Heart right ventricle (tissue), 16 donors: ENCODE data around the gene GDPD5. TPM values are rescaled to one million over a fixed set of nuclear protein-coding genes. Genes with fewer than 3 reads are reported as not detected.
A peak's percentile ranks its signal among the peaks of the same experiment; 100 is the strongest.

Experiments
- ATAC-seq, 8 donors: fragments of 200-7000 bp; cut with Tn5 transposase; one replicate each; pipeline ENCODE4 v1.9.1; 2020; ENCODE audit warnings: mild to moderate bottlenecking in 8 of 8, moderate library complexity in 8 of 8, moderate number of reproducible peaks in 1 of 8
- DNase-seq, 2 donors: peaks; one replicate each; pipeline ENCODE4 v3.0.0-alpha.2; 2020
- H3K27ac ChIP-seq, 10 donors: fragments of 200-600 bp; sonication (generic) in 2 of 10; one replicate each; pipeline versions ENCODE4 v1.5.0 to v1.8.0; 2020 to 2022; ENCODE audit warnings: mild to moderate bottlenecking in 3 of 10
- H3K27me3 ChIP-seq, 7 donors: fragments of 200-600 bp; one replicate each; pipeline ENCODE4 v1.8.0; 2021 to 2022; ENCODE audit warnings: mild to moderate bottlenecking in 2 of 7
- H3K36me3 ChIP-seq, 9 donors: fragments of 200-600 bp; sonication (generic) in 1 of 9; one replicate each; pipeline versions ENCODE4 v1.5.0 to v1.8.0; 2020 to 2022; ENCODE audit warnings: mild to moderate bottlenecking in 2 of 9
- H3K4me1 ChIP-seq, 9 donors: fragments of 200-600 bp; sonication (generic) in 1 of 9; one replicate each; pipeline versions ENCODE4 v1.5.0 to v1.8.0; 2020 to 2022; ENCODE audit warnings: mild to moderate bottlenecking in 4 of 9
- H3K4me3 ChIP-seq, 10 donors: fragments of 200-600 bp; sonication (generic) in 2 of 10; one replicate each; pipeline versions ENCODE4 v1.5.0 to v1.8.0; 2020 to 2022; ENCODE audit warnings: mild to moderate bottlenecking in 7 of 10, moderate library complexity in 2 of 10
- H3K9me3 ChIP-seq, 11 donors: fragments of 200-600 bp in 10 of 11; sonication (generic) in 2 of 11; one replicate each; pipeline versions ENCODE4 v1.5.0 to v1.8.0; 2013 to 2022; ENCODE audit warnings: mild to moderate bottlenecking in 2 of 11, control low read depth in 1 of 11, moderate library complexity in 1 of 11
- CTCF ChIP-seq, 9 donors: fragments of 200-600 bp; sonication (generic) in 2 of 9; IDR thresholded peaks; one replicate each; pipeline versions ENCODE4 v1.5.0 to v1.8.0; 2021 to 2022; ENCODE audit warnings: antibody characterized with exemption in 9 of 9, mild to moderate bottlenecking in 5 of 9, moderate library complexity in 1 of 9
- WGBS, 2 donors: extraction: QIAGEN DNeasy Blood & Tissue Kit; methylation state at CpG; one replicate each; pipeline ENCODE4 v1.1.7; 2013; ENCODE audit warnings: inconsistent platforms in 1 of 2; 5-methylcytosine and 5-hydroxymethylcytosine counted together
- intact Hi-C, 10 donors: fragments of 100-400 bp; cut with DNase I; formaldehyde crosslinking; loops; one replicate each; pipeline versions ENCODE4 v1.11.1 to v1.14.2; 2022
- polyA plus RNA-seq, 2 donors: library from polyadenylated mRNA; stranded (reverse); fragments of 200-250 nt; gene quantifications; one replicate each; pipeline ENCODE4 v1.2.3, GENCODE V29; 2013
- total RNA-seq, 10 donors: library from RNA; stranded (reverse); fragmentation: NEBNext Ultra II Directional in 3 of 10; extraction: Animal tissue kit (Norgen Biotek cat#: 25700) in 3 of 10; gene quantifications; one replicate each; pipeline versions ENCODE4 v1.2.1 to v1.2.4, GENCODE V29; 2021 to 2023
- donor health status: Arrhythmogenic right ventricular cardiomyopathy.
- donor health status: ischemic (EF 13 %, LVEDD 7.1; RV severe dilation, severe dysfunction).
- donor health status: healthy with polysubstance abuse.
- donor health status: DM: no; HTN: yes; CAD: no.
- donor health status: DM: no; HTN: no; CAD: no.
- donor health status: ischemic (EF 25% LVEDD 6.9; RV normal size, moderate dysfunction).
- donor health status: ischemic (EF 25% LVEDD 5.7; RV mildly dilated, moderate dysfunction).
- donor health status: healthy.
- donor health status: DM: yes; HTN: yes; CAD: no.
- donor health status: Ischemic cardiomyopathy.
- donor health status: ischemic (EF 35%, LVEDD 5.7; RV mildly dilated, moderate dysfunction).
- donor health status: nonischemic (EF 11% LVEDD 7.7; RV severe dilation, severe dysfunction).
- donor health status: DM: yes; HTN: yes; CAD: no.
- donor health status: PGD.
- donor health status: ischemic (EF 29% LVEDD 5.4; RV normal size, mild dysfunction).
- donor health status: nonischemic (EF 23%, LVEDD 6.1; RV moderate dilation, normal function).

The GDPD5 gene
- total and polyA plus RNA-seq, 12 donors: 3.3 to 10.3 (median 4.1) TPM

GRCh38 chr11:75478783-75479596 is 46.8 kb downstream of the GDPD5 start:
- intact Hi-C loops: no loop called here
- peak overlapping the region in 1 of 10 donors; percentile 8 for H3K27ac ChIP-seq

DNA sequence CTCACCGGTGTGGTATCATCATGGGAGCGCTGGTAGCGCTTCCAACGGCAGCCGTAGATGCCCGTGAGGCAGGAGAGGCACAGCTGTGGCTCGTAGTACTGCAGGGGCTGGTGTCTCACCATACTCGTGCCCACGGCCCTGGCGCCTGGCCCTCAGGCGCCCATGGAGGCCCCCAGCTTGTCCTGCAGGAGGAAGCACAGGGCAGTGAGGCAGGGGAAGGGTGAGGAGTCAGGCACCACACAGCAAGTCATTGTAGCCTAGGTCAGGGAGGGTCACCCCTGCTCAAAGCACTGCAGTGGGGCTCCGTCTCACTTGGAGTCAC is 48.2 kb downstream of the GDPD5 start:
- no peaks in the 10 kb centered on the region for H3K9me3 ChIP-seq
- TF ChIP-seq CTCF (IDR thresholded peaks at IDR 0.05): no peak
- no peak overlapping the region for H3K4me3 ChIP-seq
- intact Hi-C loops: no loop called here
- no peak for DNase-seq
- H3K4me1 ChIP-seq: peaks cover 0 to 60% (median 29%) of the 10 kb centered on the region in 9 donors
- H3K36me3 ChIP-seq: no peaks in the 10 kb centered on the region
- no peaks in the 10 kb centered on the region for H3K27me3 ChIP-seq
- WGBS, 2 donors: 89 to 91% methylated on average over 12 of the region's 12 CpGs
- H3K27ac ChIP-seq: no peak overlapping the region
- ATAC-seq: no peak

More at GRCh38 chr11:75478783-75479596, 46.8 kb downstream of the GDPD5 start:
- H3K27me3 ChIP-seq: no peaks in the 10 kb centered on the region
- WGBS, 2 donors: 63 to 64% methylated on average over 5 of the region's 5 CpGs
- ATAC-seq (no peak), DNase-seq (no peak)
- no peaks in the 10 kb centered on the region for H3K36me3 ChIP-seq
- no peaks in the 10 kb centered on the region for H3K9me3 ChIP-seq
- no peak for TF ChIP-seq CTCF (IDR thresholded peaks at IDR 0.05)
- peaks cover 0 to 58% (median 24%) of the 10 kb centered on the region in 9 donors for H3K4me1 ChIP-seq
- no peak overlapping the region for H3K4me3 ChIP-seq

GRCh38 chr11:75476739-75477613 is 48.8 kb downstream of the GDPD5 start:
- peaks cover 0 to 60% (median 29%) of the 10 kb centered on the region in 9 donors for H3K4me1 ChIP-seq
- intact Hi-C loops: no loop called here
- no peaks in the 10 kb centered on the region for H3K36me3 ChIP-seq
- TF ChIP-seq CTCF (IDR thresholded peaks at IDR 0.05): no peak
- H3K27me3 ChIP-seq: no peaks in the 10 kb centered on the region
- ATAC-seq (peak in 6 of 8 donors; percentile 21 to 67 (median 48)), DNase-seq (no peak)
- 61 to 73% methylated on average over 10 of the region's 10 CpGs for WGBS, 2 donors
- H3K4me3 ChIP-seq: no peak overlapping the region
- H3K27ac ChIP-seq: peak overlapping the region in 5 of 10 donors; percentile 25 to 67 (median 51)
- no peaks in the 10 kb centered on the region for H3K9me3 ChIP-seq
